Cardiac fibroblast (primary cell): Measurements from ENCODE around the gene ZNF414.

ENCODE experiments used
- DNase-seq, 2 donors: peaks; one replicate each; pipeline versions ENCODE4 v3.0.0 to v3.0.0-alpha.2; 2010; ENCODE audit warnings: low read depth in 2 of 2
- H3K4me3 ChIP-seq, 2 donors: replicated peaks in 1 of 2; 1 replicate in 1 of 2; 2 replicates in 1 of 2; pipeline ENCODE4 v1.5.1; 2011; ENCODE audit warnings: low read depth in 2 of 2, low read length in 2 of 2, mild to moderate bottlenecking in 2 of 2, moderate library complexity in 1 of 2
- CTCF ChIP-seq: IDR thresholded peaks from one replicate; pipeline ENCODE4 v1.5.1; 2011; ENCODE audit warnings: low read depth, mild to moderate bottlenecking, low read length, inconsistent platforms

ZNF414 gene

GRCh38 chr19:8511573-8512101, 2.3 kb downstream of the ZNF414 start:
- no peak for TF ChIP-seq CTCF
- H3K4me3 ChIP-seq: no peak overlapping the region
- no peak for DNase-seq

GRCh38 chr19:8510589-8511115, 3.3 kb downstream of the ZNF414 start:
- H3K4me3 ChIP-seq: no peak overlapping the region
- no peak for TF ChIP-seq CTCF
- no peak for DNase-seq

GRCh38 chr19:8506402-8506957, 7.5 kb downstream of the ZNF414 start:
- peak overlapping the region; percentile 54 to 60 for H3K4me3 ChIP-seq
- no peak for DNase-seq
- TF ChIP-seq CTCF: no peak

- peak; percentile 86 for TF ChIP-seq CTCF
- DNase-seq: peak; percentile 69 to 74
- H3K4me3 ChIP-seq: peak overlapping the region; percentile 54 to 60
These were observed 8.1 kb downstream of the ZNF414 start for GRCh38 chr19:8505680-8506401.

- DNase-seq: no peak
- no peak overlapping the region for H3K4me3 ChIP-seq
- TF ChIP-seq CTCF: no peak
These were observed 9.0 kb downstream of the ZNF414 start for GRCh38 chr19:8504919-8505318.

- no peak for DNase-seq
- no peak overlapping the region for H3K4me3 ChIP-seq
- no peak for TF ChIP-seq CTCF
These were observed 9.8 kb downstream of the ZNF414 start for GRCh38 chr19:8504171-8504570.
